ENCODE data around the gene IL18R1.

DNA sequence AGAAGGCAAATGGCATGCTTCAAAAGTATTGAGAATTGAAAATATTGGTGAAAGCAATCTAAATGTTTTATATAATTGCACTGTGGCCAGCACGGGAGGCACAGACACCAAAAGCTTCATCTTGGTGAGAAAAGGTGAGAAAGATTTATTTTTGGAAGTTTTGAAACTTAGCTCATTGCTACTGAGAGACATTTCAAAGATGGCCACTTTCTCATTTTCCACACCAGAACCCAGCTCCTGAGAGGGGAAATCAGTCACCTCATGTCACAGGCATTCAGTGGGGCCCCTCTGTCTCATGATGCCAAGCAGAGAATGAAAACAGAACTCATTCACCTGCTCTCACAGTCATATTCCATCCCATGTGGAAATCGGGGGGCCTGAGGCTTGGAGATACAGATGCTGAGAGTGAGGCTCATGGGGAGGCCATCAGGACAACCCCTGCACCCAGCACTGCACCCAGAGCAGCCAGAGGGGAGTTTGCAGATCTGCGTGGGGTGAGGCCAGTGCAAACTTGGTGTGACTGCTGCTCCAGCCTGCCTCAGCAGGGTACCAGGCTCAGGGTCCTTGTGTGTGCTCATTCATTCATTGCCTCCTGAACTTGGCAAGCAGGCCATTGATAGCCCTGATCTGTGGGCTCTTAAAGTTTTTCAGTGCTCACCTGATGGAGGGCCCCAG lies 31.4 kb downstream of the IL18R1 start:
- TF ChIP-seq FOXP2 (optimal IDR thresholded peaks at IDR 0.05; ENCODE audit: control extremely low read depth, extremely low read length, insufficient read depth) (no peak), POLR2AphosphoS5 (IDR thresholded peaks at IDR 0.05; ENCODE audit: borderline replicate concordance, low read depth, low read length) (no peak)
